Peyer's patch (tissue), 4 donors: ENCODE results near the gene KCNIP4.

Experiments
- POLR2A ChIP-seq, 2 donors: fragments of 450-650 bp; IDR thresholded peaks; one replicate each; pipeline ENCODE4 v1.5.1; 2017; ENCODE audit warnings: antibody characterized with exemption in 2 of 2, mild to moderate bottlenecking in 2 of 2, moderate library complexity in 2 of 2
- TF ChIP-seq, protein P1 (sequence below), 6 experiments: fragments of 450-650 bp in 4 of 6; fragments of 200-600 bp in 2 of 6; sonication (generic) in 1 of 6; IDR thresholded peaks; one replicate each; pipeline ENCODE4 v1.5.1; 2017 to 2019; ENCODE audit warnings: antibody characterized with exemption in 6 of 6, mild to moderate bottlenecking in 3 of 6, moderate library complexity in 1 of 6

DNA sequence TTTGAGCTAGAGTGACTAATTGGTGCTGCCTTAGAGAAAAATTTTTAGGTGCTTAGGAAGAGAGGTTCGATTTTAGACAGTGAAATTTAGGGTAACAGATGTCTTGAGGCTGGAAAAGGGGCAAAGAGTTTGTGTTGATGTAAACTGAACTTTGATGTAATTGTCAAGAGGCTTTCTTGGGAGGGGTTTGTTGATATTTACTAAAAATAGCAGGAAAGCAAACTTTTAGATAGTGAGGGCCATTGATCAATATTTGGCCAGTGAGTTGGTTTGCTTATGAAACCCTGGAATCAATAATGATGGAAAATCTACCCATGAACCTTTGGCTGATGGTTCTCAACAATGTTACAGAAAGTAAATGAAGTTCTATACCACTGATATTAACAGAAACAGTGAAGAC lies 537.5 kb downstream of the KCNIP4 start:
- TF ChIP-seq, protein P1, sequence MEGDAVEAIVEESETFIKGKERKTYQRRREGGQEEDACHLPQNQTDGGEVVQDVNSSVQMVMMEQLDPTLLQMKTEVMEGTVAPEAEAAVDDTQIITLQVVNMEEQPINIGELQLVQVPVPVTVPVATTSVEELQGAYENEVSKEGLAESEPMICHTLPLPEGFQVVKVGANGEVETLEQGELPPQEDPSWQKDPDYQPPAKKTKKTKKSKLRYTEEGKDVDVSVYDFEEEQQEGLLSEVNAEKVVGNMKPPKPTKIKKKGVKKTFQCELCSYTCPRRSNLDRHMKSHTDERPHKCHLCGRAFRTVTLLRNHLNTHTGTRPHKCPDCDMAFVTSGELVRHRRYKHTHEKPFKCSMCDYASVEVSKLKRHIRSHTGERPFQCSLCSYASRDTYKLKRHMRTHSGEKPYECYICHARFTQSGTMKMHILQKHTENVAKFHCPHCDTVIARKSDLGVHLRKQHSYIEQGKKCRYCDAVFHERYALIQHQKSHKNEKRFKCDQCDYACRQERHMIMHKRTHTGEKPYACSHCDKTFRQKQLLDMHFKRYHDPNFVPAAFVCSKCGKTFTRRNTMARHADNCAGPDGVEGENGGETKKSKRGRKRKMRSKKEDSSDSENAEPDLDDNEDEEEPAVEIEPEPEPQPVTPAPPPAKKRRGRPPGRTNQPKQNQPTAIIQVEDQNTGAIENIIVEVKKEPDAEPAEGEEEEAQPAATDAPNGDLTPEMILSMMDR (IDR thresholded peaks at IDR 0.05): no peak
- no peak for TF ChIP-seq POLR2A (IDR thresholded peaks at IDR 0.05)
